ENCODE data around the gene DDX17.

Gene DDX17

DNA sequence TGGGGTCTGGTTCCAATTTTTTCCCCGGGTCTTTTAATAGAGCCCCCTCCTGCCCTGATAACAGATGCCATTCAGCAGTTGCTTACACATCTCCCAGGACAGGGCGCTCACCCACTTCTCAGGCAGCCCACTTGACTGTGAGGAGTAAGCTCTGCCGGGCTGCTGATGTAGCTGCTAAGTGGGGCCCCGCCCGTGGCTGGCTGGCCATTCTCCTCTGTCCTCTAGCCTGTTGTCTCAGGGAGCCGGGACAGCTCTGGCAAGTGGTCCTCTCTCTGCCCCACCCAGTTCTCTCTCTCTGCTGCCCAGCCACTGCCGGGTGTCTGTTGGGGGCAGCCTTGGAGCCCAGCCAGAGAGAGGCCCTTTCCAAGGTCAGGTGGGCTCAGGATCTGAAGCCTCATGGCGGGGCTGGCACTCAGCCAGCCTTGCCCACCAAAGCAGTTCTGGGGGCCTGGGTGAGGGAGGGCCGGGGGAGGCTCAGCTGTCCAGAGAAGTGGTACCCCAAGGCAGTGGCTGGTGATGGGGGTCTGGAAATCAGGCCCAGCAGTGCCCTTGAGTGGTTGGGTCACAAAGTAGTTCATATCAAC is 60.0 kb downstream of the DDX17 start:
- DNase-seq = no peak

GRCh38 chr22:38444783-38445182 is 61.3 kb downstream of the DDX17 start:
- no peak for DNase-seq

DNA sequence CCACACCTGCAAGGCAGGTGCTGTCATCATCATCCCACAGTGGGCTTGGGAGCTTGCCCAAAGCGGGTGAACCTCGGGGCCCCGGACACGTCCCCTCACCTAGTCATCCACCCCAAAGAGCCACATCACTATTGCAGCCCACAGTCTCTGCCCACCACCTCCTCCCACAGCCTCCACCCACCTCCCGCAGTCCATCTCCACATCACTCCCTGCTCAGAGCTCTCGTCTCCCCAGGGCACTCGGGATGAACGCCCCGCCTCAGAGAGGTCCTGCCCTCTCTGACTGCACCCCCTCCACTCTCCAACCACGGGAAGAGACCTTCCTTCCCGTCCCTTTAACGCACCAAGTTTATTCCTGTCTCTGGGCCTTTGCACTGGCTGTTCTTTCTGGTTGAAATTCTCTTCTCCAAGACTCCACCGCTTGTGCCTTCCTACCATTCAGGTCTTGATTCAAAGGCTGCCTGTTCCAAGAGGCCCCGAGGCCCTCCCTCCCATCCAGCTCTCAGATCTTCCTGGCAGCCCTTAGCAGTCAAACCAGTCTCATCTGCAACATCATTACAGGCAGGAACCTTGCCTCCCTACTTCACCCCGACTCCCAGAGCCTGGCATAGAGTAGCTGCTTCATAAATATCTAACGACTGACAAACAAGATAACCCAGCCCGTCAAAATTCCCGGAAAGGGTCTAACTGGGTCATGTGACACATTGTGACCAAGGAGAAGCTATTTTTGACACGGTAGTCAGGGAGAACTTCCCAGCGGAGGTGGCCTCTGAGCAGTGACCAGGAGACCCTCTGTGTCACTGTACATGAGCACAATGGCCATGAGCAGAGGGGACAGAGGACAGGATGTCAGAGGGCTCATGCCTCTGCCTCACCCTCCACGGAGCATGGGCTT is 62.2 kb downstream of the DDX17 start:
- DNase-seq = no peak

GRCh38 chr22:38442967-38443627 is 63.0 kb downstream of the DDX17 start:
- no peak for DNase-seq

GRCh38 chr22:38441620-38442287 is 64.4 kb downstream of the DDX17 start:
- no peak for DNase-seq

DNA sequence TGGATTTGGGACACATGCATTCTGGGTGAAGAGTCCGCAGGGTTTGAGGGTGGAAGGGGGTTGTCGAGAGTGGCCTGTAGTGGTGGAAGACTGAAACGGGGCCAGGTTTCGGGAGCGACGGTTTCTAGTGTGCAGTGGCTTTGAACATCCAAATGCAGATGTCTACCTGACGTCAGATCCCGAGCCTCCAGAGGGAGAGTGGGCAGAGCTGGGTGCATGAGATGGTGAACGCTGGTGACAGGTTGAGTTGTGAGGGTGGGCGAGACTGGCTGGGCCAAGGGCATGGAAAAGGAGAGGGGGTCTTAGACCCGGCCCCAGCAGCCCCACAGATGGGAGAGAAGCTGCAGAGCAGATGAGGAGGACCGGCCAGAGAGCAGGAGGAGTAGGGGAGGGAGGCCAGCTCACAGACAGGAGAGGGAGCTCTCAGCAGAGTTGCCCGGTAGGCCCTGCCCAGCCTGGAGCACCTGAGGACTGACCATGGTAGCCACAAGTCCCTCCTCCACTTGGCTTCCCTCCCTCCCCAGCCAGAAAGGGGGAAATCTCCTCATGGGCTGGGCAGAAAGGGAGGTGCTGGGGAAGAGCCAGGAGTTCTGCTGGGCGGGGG is 65.3 kb downstream of the DDX17 start:
- no peak for DNase-seq

- DNase-seq = no peak
Observed at GRCh38 chr22:38437416-38437815, 68.7 kb downstream of the DDX17 start.

- DNase-seq = no peak
Observed at GRCh38 chr22:38436629-38437395, 69.3 kb downstream of the DDX17 start.

DNA sequence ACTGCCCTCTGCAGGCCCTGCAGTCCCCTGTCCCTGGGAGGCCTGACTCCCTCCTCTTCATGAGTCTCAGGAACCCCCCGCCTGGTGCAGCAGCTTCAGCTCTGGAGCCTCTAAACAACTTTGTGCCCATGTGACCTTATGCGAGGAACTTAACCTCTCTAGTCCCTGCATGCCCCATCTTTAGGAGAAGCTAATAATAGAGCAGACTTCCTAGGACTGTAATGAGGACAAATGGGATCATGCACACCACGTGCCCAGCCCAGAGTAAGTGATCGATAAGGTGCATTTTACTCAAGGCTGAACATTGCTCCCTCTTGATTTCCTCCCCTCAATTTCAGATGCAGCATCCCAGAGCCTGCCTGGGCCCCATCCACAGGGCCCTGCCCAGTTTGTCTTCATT is 70.1 kb downstream of the DDX17 start:
- DNase-seq = no peak

DNA sequence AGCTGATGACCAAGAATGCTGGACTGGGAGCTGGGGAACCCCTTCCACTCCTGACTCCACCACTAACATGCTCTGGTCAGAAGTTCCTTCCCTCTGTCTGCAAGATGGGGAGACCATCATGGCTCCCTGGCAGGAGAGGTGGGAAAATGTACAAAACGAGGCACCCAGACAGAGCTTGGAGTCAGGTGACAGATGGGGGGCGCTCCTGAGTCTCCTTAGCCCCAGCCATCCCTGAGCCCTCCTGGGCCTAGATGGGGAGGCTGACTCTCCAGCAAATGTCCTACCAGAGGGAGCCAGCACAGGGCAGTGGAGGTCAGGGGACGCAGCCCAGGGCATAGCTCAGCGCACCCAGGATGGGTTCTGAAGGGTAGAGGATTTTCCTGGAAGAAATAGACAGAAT is 71.1 kb downstream of the DDX17 start:
- DNase-seq = no peak

DNA sequence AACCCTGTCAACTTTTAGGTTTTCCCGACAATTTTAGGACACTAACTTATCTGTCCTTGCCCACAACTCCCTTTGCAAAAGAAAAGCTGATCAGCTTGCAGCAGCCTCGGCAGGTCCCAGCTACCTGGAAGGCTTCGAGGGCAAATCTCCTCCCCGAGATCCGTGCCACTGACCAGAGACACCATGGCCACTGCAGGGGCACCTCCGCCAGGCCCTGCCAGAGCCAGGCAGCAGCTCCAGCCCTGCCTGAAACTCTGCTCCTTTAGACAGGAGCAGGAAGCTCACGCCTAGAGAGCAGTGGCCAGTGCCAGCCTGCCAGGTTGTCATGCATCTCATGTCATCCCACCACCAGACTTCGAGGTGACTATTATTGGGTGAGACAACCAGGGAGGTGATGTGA is 72.2 kb downstream of the DDX17 start:
- no peak for DNase-seq
